Liver (tissue), 9 donors: ENCODE results near the gene UCHL3. TPM values are rescaled to one million over a fixed set of nuclear protein-coding genes. Genes with fewer than 3 reads are reported as not detected.
"Not testable (repeated sequence)": the region's sequence is repeated elsewhere in the genome, so short reads cannot be mapped to it uniquely, and the experiment has no call there.

Experiments
- DNase-seq: peaks from one replicate; pipeline ENCODE4 v3.0.0-alpha.2; 2017; ENCODE audit warnings: low spot score
- H3K27ac ChIP-seq, 2 donors: one replicate each; pipeline ENCODE4 v1.7.0; 2013; ENCODE audit warnings: inconsistent platforms in 2 of 2, low read length in 2 of 2, control low read depth in 1 of 2, low read depth in 1 of 2, mild to moderate bottlenecking in 1 of 2
- H3K27me3 ChIP-seq, 4 donors: one replicate each; pipeline versions ENCODE4 v1.6.1 to v1.7.0; 2013; ENCODE audit warnings: low read length in 3 of 4, inconsistent platforms in 1 of 4, mild to moderate bottlenecking in 1 of 4, moderate library complexity in 1 of 4; ENCODE audit not compliant: control insufficient read depth in 4 of 4, insufficient read depth in 4 of 4
- H3K36me3 ChIP-seq, 4 donors: one replicate each; pipeline versions ENCODE4 v1.6.1 to v1.7.0; 2013; ENCODE audit warnings: low read length in 3 of 4, mild to moderate bottlenecking in 3 of 4, low read depth in 1 of 4, moderate library complexity in 1 of 4; ENCODE audit not compliant: control insufficient read depth in 4 of 4, insufficient read depth in 3 of 4
- H3K4me1 ChIP-seq, 4 donors: one replicate each; pipeline versions ENCODE4 v1.6.1 to v1.7.0; 2013; ENCODE audit warnings: low read length in 3 of 4, mild to moderate bottlenecking in 3 of 4, moderate library complexity in 1 of 4; ENCODE audit not compliant: control insufficient read depth in 4 of 4, insufficient read depth in 4 of 4
- H3K4me3 ChIP-seq, 3 donors: one replicate each; pipeline versions ENCODE4 v1.6.1 to v1.7.0; 2013; ENCODE audit warnings: low read length in 3 of 3, control low read depth in 1 of 3, low read depth in 1 of 3, mild to moderate bottlenecking in 1 of 3
- H3K9ac ChIP-seq, 2 donors: one replicate each; pipeline ENCODE4 v1.7.0; 2013; ENCODE audit warnings: low read length in 2 of 2, mild to moderate bottlenecking in 2 of 2, moderate library complexity in 2 of 2, control low read depth in 1 of 2, low read depth in 1 of 2
- H3K9me3 ChIP-seq, 4 donors: one replicate each; pipeline versions ENCODE4 v1.6.1 to v1.7.0; 2013; ENCODE audit warnings: low read length in 3 of 4; ENCODE audit not compliant: control insufficient read depth in 4 of 4
- ATF3 ChIP-seq: IDR thresholded peaks from 2 replicates; pipeline ENCODE4 v1.6.1; 2016; ENCODE audit warnings: antibody characterized with exemption
- EGR1 ChIP-seq, 2 donors: IDR thresholded peaks; 2 replicates each; pipeline ENCODE4 v1.6.1; 2016 to 2018; ENCODE audit warnings: antibody characterized with exemption in 2 of 2, low read depth in 2 of 2
- FOXA1 ChIP-seq: IDR thresholded peaks from 2 replicates; pipeline ENCODE4 v1.6.1; 2016; ENCODE audit warnings: antibody characterized with exemption
- FOXA2 ChIP-seq: IDR thresholded peaks from 2 replicates; pipeline ENCODE4 v1.6.1; 2016; ENCODE audit warnings: antibody characterized with exemption
- GABPA ChIP-seq, 2 donors: IDR thresholded peaks in 1 of 2; conservative IDR thresholded peaks in 1 of 2; 2 replicates each; pipeline ENCODE4 v1.6.1; 2016; ENCODE audit warnings: antibody characterized with exemption in 2 of 2, mild to moderate bottlenecking in 1 of 2, moderate library complexity in 1 of 2
- HNF4A ChIP-seq, 2 donors: conservative IDR thresholded peaks; 2 replicates each; pipeline ENCODE4 v1.6.1; 2016; ENCODE audit warnings: antibody characterized with exemption in 2 of 2, mild to moderate bottlenecking in 2 of 2
- NR2F2 ChIP-seq: IDR thresholded peaks from 2 replicates; pipeline ENCODE4 v1.6.1; 2016; ENCODE audit warnings: antibody characterized with exemption
- RXRA ChIP-seq, 2 donors: IDR thresholded peaks; 2 replicates each; pipeline ENCODE4 v1.6.1; 2017 to 2018; ENCODE audit warnings: antibody characterized with exemption in 2 of 2, mild to moderate bottlenecking in 1 of 2
- SP1 ChIP-seq: IDR thresholded peaks from 2 replicates; pipeline ENCODE4 v1.6.1; 2018; ENCODE audit warnings: antibody characterized with exemption, mild to moderate bottlenecking
- TAF1 ChIP-seq: conservative IDR thresholded peaks from 2 replicates; pipeline ENCODE4 v1.6.1; 2016; ENCODE audit warnings: antibody characterized with exemption, mild to moderate bottlenecking
- YY1 ChIP-seq: IDR thresholded peaks from 2 replicates; pipeline ENCODE4 v1.6.1; 2016; ENCODE audit warnings: antibody characterized with exemption, mild to moderate bottlenecking
- ZBTB33 ChIP-seq: IDR thresholded peaks from 2 replicates; pipeline ENCODE4 v1.6.1; 2016; ENCODE audit warnings: antibody characterized with exemption
- WGBS: extraction: QIAGEN DNeasy Blood & Tissue Kit; methylation state at CpG from one replicate; pipeline ENCODE4 v1.1.7; 2013; 5-methylcytosine and 5-hydroxymethylcytosine counted together
- polyA plus RNA-seq, 2 donors: library from polyadenylated mRNA; stranded (reverse) in 1 of 2; unstranded in 1 of 2; fragments of 200-250 nt in 1 of 2; fragments of >200 nt in 1 of 2; fragmentation: Nextera tagmentation in 1 of 2; extraction: Ambion mirVana in 1 of 2; gene quantifications; one replicate each; pipeline versions ENCODE4 v1.2.1 to v1.2.3, GENCODE V29; 2013 to 2015
- total RNA-seq, 2 donors: library from RNA; depleted of rRNA; stranded (reverse); fragments of >200 nt; gene quantifications; one replicate each; pipeline ENCODE4 v1.2.3, GENCODE V29; 2014
- donor health status: healthy.
- donor health status: healthy.
- donor health status: healthy.
- donor health status: healthy.
- donor health status: healthy.

Gene UCHL3
- total and polyA plus RNA-seq, 4 donors = 13.1 to 55.8 (median 19.7) TPM

- no peak overlapping the region for H3K27ac ChIP-seq
- H3K4me3 ChIP-seq = no peak overlapping the region
- no peak overlapping the region for H3K9ac ChIP-seq
- no peaks in the 10 kb centered on the region for H3K27me3 ChIP-seq
- WGBS = 83% methylated on average over 10 of the region's 10 CpGs
- TF ChIP-seq NR2F2 (no peak), YY1 (no peak), RXRA (IDR thresholded peaks at IDR 0.05) (peak; percentile 62 to 86), GABPA (IDR thresholded peaks at IDR 0.05 in 1 of 2, conservative IDR thresholded peaks at IDR 0.05 in 1 of 2) (no peak), HNF4A (conservative IDR thresholded peaks at IDR 0.05) (no peak)
- no peaks in the 10 kb centered on the region for H3K36me3 ChIP-seq
- peaks cover 0 to 6% (median 0%) of the 10 kb centered on the region in 4 donors for H3K4me1 ChIP-seq
- no peaks in the 10 kb centered on the region for H3K9me3 ChIP-seq
- DNase-seq = no peak
Measured at GRCh38 chr13:75544681-75545330, 4.8 kb upstream of the UCHL3 start.

- H3K9me3 ChIP-seq, H3K9ac ChIP-seq, H3K27ac ChIP-seq, H3K4me1 ChIP-seq, H3K36me3 ChIP-seq, DNase-seq, H3K4me3 ChIP-seq, H3K27me3 ChIP-seq: not testable (repeated sequence)
- 90% methylated on average over 14 of the region's 14 CpGs for WGBS
Measured at GRCh38 chr13:75545386-75545785, 4.2 kb upstream of the UCHL3 start.

GRCh38 chr13:75547917-75548316, 1.7 kb upstream of the UCHL3 start:
- H3K9ac ChIP-seq = no peak overlapping the region
- H3K4me1 ChIP-seq = peaks cover 0 to 16% (median 8%) of the 10 kb centered on the region in 4 donors
- no peaks in the 10 kb centered on the region for H3K27me3 ChIP-seq
- H3K36me3 ChIP-seq = no peaks in the 10 kb centered on the region
- H3K4me3 ChIP-seq = no peak overlapping the region
- H3K9me3 ChIP-seq = no peaks in the 10 kb centered on the region
- DNase-seq = no peak
- no peak overlapping the region for H3K27ac ChIP-seq
- no peak for TF ChIP-seq GABPA (IDR thresholded peaks at IDR 0.05 in 1 of 2, conservative IDR thresholded peaks at IDR 0.05 in 1 of 2)
- TF ChIP-seq EGR1 (IDR thresholded peaks at IDR 0.05; ENCODE audit: low read depth in 2 of 2) = no peak
- TF ChIP-seq ATF3 = no peak
- TF ChIP-seq ZBTB33 = no peak
- TF ChIP-seq YY1 = no peak
- WGBS = 95% methylated on average over 3 of the region's 3 CpGs

- no peaks in the 10 kb centered on the region for H3K27me3 ChIP-seq
- peaks cover 0 to 7% (median 3%) of the 10 kb centered on the region in 4 donors for H3K36me3 ChIP-seq
- TF ChIP-seq SP1 (no peak), EGR1 (IDR thresholded peaks at IDR 0.05; ENCODE audit: low read depth in 2 of 2) (no peak), YY1 (no peak), HNF4A (conservative IDR thresholded peaks at IDR 0.05) (no peak), TAF1 (no peak), FOXA1 (no peak), ATF3 (no peak), GABPA (IDR thresholded peaks at IDR 0.05 in 1 of 2, conservative IDR thresholded peaks at IDR 0.05 in 1 of 2) (no peak), FOXA2 (no peak)
- H3K9me3 ChIP-seq = no peaks in the 10 kb centered on the region
- 2% methylated on average over 10 of the region's 10 CpGs for WGBS
- H3K4me1 ChIP-seq = peaks cover 0 to 16% (median 8%) of the 10 kb centered on the region in 4 donors
- peak overlapping the region; percentile 77 to 97 (median 82) for H3K4me3 ChIP-seq
- H3K9ac ChIP-seq = peak overlapping the region; percentile 72 to 73
- peak; percentile 40 for DNase-seq
- peak overlapping the region; percentile 82 for H3K27ac ChIP-seq
Measured at GRCh38 chr13:75550159-75550567, 572 bp downstream of the UCHL3 start.
